Gastrocnemius medialis (tissue), 4 donors: ENCODE measurements around the gene THPO.

Experiments
- CTCF ChIP-seq, 5 experiments: fragments of 450-650 bp in 3 of 5; fragments of 200-600 bp in 2 of 5; sonication (generic) in 2 of 5; IDR thresholded peaks in 4 of 5; conservative IDR thresholded peaks in 1 of 5; 1 replicate in 4 of 5; 2 replicates in 1 of 5; pipeline ENCODE4 v1.5.1; 2016 to 2019; ENCODE audit warnings: antibody characterized with exemption in 5 of 5, mild to moderate bottlenecking in 3 of 5, moderate library complexity in 3 of 5
- POLR2A ChIP-seq, 2 donors: fragments of 450-650 bp; IDR thresholded peaks; one replicate each; pipeline ENCODE4 v1.6.1; 2017; ENCODE audit warnings: antibody characterized with exemption in 2 of 2, mild to moderate bottlenecking in 2 of 2, moderate library complexity in 2 of 2

- TF ChIP-seq POLR2A (IDR thresholded peaks at IDR 0.05) (peak in 1 of 2 donors; percentile 8), CTCF (IDR thresholded peaks at IDR 0.05 in 4 of 5, conservative IDR thresholded peaks at IDR 0.05 in 1 of 5) (no peak)
Observed at GRCh38 chr3:184322731-184323487, 55.1 kb downstream of the THPO start.
